Left ventricle myocardium superior (tissue), 1 donor: ENCODE measurements around the gene GARNL3. TPM values are rescaled to one million over a fixed set of nuclear protein-coding genes. Genes with fewer than 3 reads are reported as not detected.

ENCODE experiments used
- ATAC-seq: fragments of 200-7000 bp; cut with Tn5 transposase; one replicate; pipeline ENCODE4 v1.9.1; 2020; ENCODE audit warnings: mild to moderate bottlenecking, moderate library complexity
- DNase-seq: peaks from one replicate; pipeline ENCODE4 v3.0.0-alpha.2; 2020
- intact Hi-C: fragments of 100-400 bp; cut with micrococcal nuclease; formaldehyde crosslinking; loops from one replicate; pipeline ENCODE4 v1.11.0; 2022
- total RNA-seq: library from RNA; stranded (reverse); fragmentation: NEBNext Ultra II Directional; extraction: Animal tissue kit (Norgen Biotek cat#: 25700); gene quantifications from one replicate; pipeline ENCODE4 v1.2.1, GENCODE V29; 2021
- donor health status: DM: no; HTN: yes; CAD: no; lungs with severe emphysema.

Gene GARNL3
- total RNA-seq, 1 donor from 2014 or later = 17.3 TPM

GRCh38 chr9:127415141-127415540 is 150.6 kb downstream of the GARNL3 start:
- ATAC-seq = no peak
- DNase-seq = no peak
- intact Hi-C loops = no loop called here

- ATAC-seq (no peak), DNase-seq (no peak)
- intact Hi-C loops = no loop called here
Observed at GRCh38 chr9:127415657-127416056, 151.1 kb downstream of the GARNL3 start.

GRCh38 chr9:127417131-127418036 is 152.8 kb downstream of the GARNL3 start:
- intact Hi-C loops = no loop called here
- ATAC-seq (no peak), DNase-seq (no peak)

GRCh38 chr9:127418037-127418471 is 153.5 kb downstream of the GARNL3 start:
- DNase-seq (no peak), ATAC-seq (peak; percentile 21)
- intact Hi-C loops = no loop called here

GRCh38 chr9:127419348-127419747 is 154.8 kb downstream of the GARNL3 start:
- DNase-seq (no peak), ATAC-seq (no peak)
- intact Hi-C loops = no loop called here

GRCh38 chr9:127421057-127421456 is 156.5 kb downstream of the GARNL3 start:
- DNase-seq = no peak
- intact Hi-C loops = no loop called here
- no peak for ATAC-seq

- intact Hi-C loops = no loop called here
- ATAC-seq = no peak
- DNase-seq = peak; percentile 14
Observed at GRCh38 chr9:127422133-127422782, 157.7 kb downstream of the GARNL3 start.

- intact Hi-C loops = no loop called here
- ATAC-seq = no peak
- DNase-seq = no peak
Observed at GRCh38 chr9:127422787-127423186, 158.2 kb downstream of the GARNL3 start.

- peak; percentile 10 for ATAC-seq
- DNase-seq = no peak
- intact Hi-C loops = no loop called here
Observed at GRCh38 chr9:127423476-127423933, 158.9 kb downstream of the GARNL3 start.

GRCh38 chr9:127423934-127424675 is 159.5 kb downstream of the GARNL3 start, which contains the start of gene ZNF79:
TSS of gene ZNF79 (plus strand) at chr9:127424382. CDS start at chr9:127424788, 406 bp downstream.
- ATAC-seq (peak; percentile 97), DNase-seq (peak; percentile 97)
- intact Hi-C loops = no loop called here

- intact Hi-C loops = no loop called here
- ATAC-seq = no peak
- DNase-seq = no peak
Observed at GRCh38 chr9:127424676-127424999, 160.1 kb downstream of the GARNL3 start.

- intact Hi-C loops = no loop called here
- DNase-seq (no peak), ATAC-seq (no peak)
Observed at GRCh38 chr9:127426756-127427155, 162.2 kb downstream of the GARNL3 start.

GRCh38 chr9:127428348-127428747 is 163.8 kb downstream of the GARNL3 start:
- no peak for DNase-seq
- intact Hi-C loops = no loop called here
- ATAC-seq = no peak

GRCh38 chr9:127430415-127430814 is 165.8 kb downstream of the GARNL3 start:
- intact Hi-C loops = no loop called here
- DNase-seq (no peak), ATAC-seq (no peak)

- intact Hi-C loops = no loop called here
- ATAC-seq = no peak
- DNase-seq = no peak
Observed at GRCh38 chr9:127437497-127438264, 173.1 kb downstream of the GARNL3 start.

GRCh38 chr9:127438394-127438793 is 173.8 kb downstream of the GARNL3 start:
- DNase-seq (no peak), ATAC-seq (no peak)
- intact Hi-C loops = no loop called here
